Measurements from ENCODE around the gene FAM228A. TPM values are rescaled to one million over a fixed set of nuclear protein-coding genes. Genes with fewer than 3 reads are reported as not detected.

FAM228A gene
- total and polyA plus RNA-seq, 2 experiments from 2014 or later: 0.13 TPM; not detected in 1

GRCh38 chr2:24211408-24211807 is 36.6 kb downstream of the FAM228A start:
- Histone ChIP-seq H3K36me3 (replicated peaks; ENCODE audit: insufficient read depth, low read depth) (no peaks in the 10 kb centered on the region), H3K79me2 (no peaks in the 10 kb centered on the region), H3K27me3 (no peaks in the 10 kb centered on the region), H2AFZ (no peak overlapping the region), H3K27ac (no peak overlapping the region), H3K4me3 (no peak overlapping the region), H3K9me3 (ENCODE audit: low read depth) (no peaks in the 10 kb centered on the region), H3K4me2 (no peak overlapping the region), H3K9me2 (replicated peaks; ENCODE audit: insufficient read depth) (no peaks in the 10 kb centered on the region), H3K4me1 (ENCODE audit: insufficient read depth) (no peaks in the 10 kb centered on the region), H4K20me1 (ENCODE audit: insufficient read depth, poor library complexity, severe bottlenecking) (no peaks in the 10 kb centered on the region)
- DNase-seq (ENCODE audit: low spot score): no peak
- WGBS (ENCODE audit: low lambda C conversion rate, missing lambda C conversion rate): 56% methylated on average over 7 of the region's 7 CpGs
- TF ChIP-seq CTCF (IDR thresholded peaks at IDR 0.05; ENCODE audit: poor library complexity): no peak
- no peak for TF ChIP-seq EZH2 (IDR thresholded peaks at IDR 0.05; ENCODE audit: borderline replicate concordance)
- no peak for TF ChIP-seq EZH2phosphoT487 (IDR thresholded peaks at IDR 0.05; ENCODE audit: low read depth, severe bottlenecking, unreplicated experiment)

GRCh38 chr2:24214880-24215279 is 40.0 kb downstream of the FAM228A start:
- H3K9me3 ChIP-seq (ENCODE audit: low read depth): no peaks in the 10 kb centered on the region
- H3K4me1 ChIP-seq (ENCODE audit: insufficient read depth): no peaks in the 10 kb centered on the region
- no peaks in the 10 kb centered on the region for H3K36me3 ChIP-seq (replicated peaks; ENCODE audit: insufficient read depth, low read depth)
- no peak overlapping the region for H3K4me2 ChIP-seq
- TF ChIP-seq CTCF (IDR thresholded peaks at IDR 0.05; ENCODE audit: poor library complexity): no peak
- TF ChIP-seq EZH2phosphoT487 (IDR thresholded peaks at IDR 0.05; ENCODE audit: low read depth, severe bottlenecking, unreplicated experiment): no peak
- no peak for TF ChIP-seq EZH2 (IDR thresholded peaks at IDR 0.05; ENCODE audit: borderline replicate concordance)
- 97% methylated on average over 3 of the region's 3 CpGs for WGBS (ENCODE audit: low lambda C conversion rate, missing lambda C conversion rate)
- H3K27ac ChIP-seq: no peak overlapping the region
- H3K27me3 ChIP-seq: no peaks in the 10 kb centered on the region
- no peak overlapping the region for H2AFZ ChIP-seq
- DNase-seq (ENCODE audit: low spot score): no peak
- no peaks in the 10 kb centered on the region for H3K79me2 ChIP-seq
- H3K9me2 ChIP-seq (replicated peaks; ENCODE audit: insufficient read depth): no peaks in the 10 kb centered on the region
- H4K20me1 ChIP-seq (ENCODE audit: insufficient read depth, poor library complexity, severe bottlenecking): no peaks in the 10 kb centered on the region
- H3K4me3 ChIP-seq: no peak overlapping the region

GRCh38 chr2:24220554-24221291 is 45.9 kb downstream of the FAM228A start:
- WGBS (ENCODE audit: low lambda C conversion rate, missing lambda C conversion rate): 95% methylated on average over 20 of the region's 20 CpGs

More at GRCh38 chr2:24220554-24221291, 45.9 kb downstream of the FAM228A start:
- Histone ChIP-seq H3K4me2 (no peak overlapping the region), H2AFZ (no peak overlapping the region), H3K9me3 (ENCODE audit: low read depth) (no peaks in the 10 kb centered on the region), H3K27me3 (no peaks in the 10 kb centered on the region), H3K36me3 (replicated peaks; ENCODE audit: insufficient read depth, low read depth) (no peaks in the 10 kb centered on the region), H3K4me1 (ENCODE audit: insufficient read depth) (no peaks in the 10 kb centered on the region), H3K9me2 (replicated peaks; ENCODE audit: insufficient read depth) (no peaks in the 10 kb centered on the region), H3K27ac (no peak overlapping the region), H3K4me3 (no peak overlapping the region), H3K79me2 (no peaks in the 10 kb centered on the region), H4K20me1 (ENCODE audit: insufficient read depth, poor library complexity, severe bottlenecking) (no peaks in the 10 kb centered on the region)
- DNase-seq (ENCODE audit: low spot score): no peak
- no peak for TF ChIP-seq EZH2phosphoT487 (IDR thresholded peaks at IDR 0.05; ENCODE audit: low read depth, severe bottlenecking, unreplicated experiment)
- no peak for TF ChIP-seq CTCF (IDR thresholded peaks at IDR 0.05; ENCODE audit: poor library complexity)
- TF ChIP-seq EZH2 (IDR thresholded peaks at IDR 0.05; ENCODE audit: borderline replicate concordance): no peak
